Measurements from ENCODE around the gene SFRP4.
"Not testable (repeated sequence)": the region's sequence is repeated elsewhere in the genome, so short reads cannot be mapped to it uniquely, and the experiment has no call there.

The SFRP4 gene

GRCh38 chr7:37916673-37917660 is at the start of gene SFRP4:
Gene SFRP4 (minus strand): TSS chr7:37916817. CDS start chr7:37916537, 280 bp downstream.
- Histone ChIP-seq H3K9me3 (ENCODE audit: control insufficient read depth, insufficient read depth, low read length) (no peaks in the 10 kb centered on the region), H3K4me1 (ENCODE audit: control insufficient read depth, insufficient read depth, low read length) (peaks cover 9% of the 10 kb centered on the region; the same call in 1 of the 2 replicates), H3K27ac (ENCODE audit: low read depth, low read length) (no peak within 1 kb of the TSS), H3K27me3 (ENCODE audit: control insufficient read depth, insufficient read depth, low read length) (peaks cover 65% of the 10 kb centered on the region), H3K9ac (ENCODE audit: low read depth, low read length) (0 out of 2 replicates have a peak within 1 kb of the TSS, but pooled peaks have one; percentile 35), H3K4me3 (ENCODE audit: low read depth, low read length) (peak within 1 kb of the TSS; percentile 73), H3K36me3 (ENCODE audit: control insufficient read depth, insufficient read depth, low read length) (no peaks in the 10 kb centered on the region)

- Histone ChIP-seq H3K27me3 (ENCODE audit: control insufficient read depth, insufficient read depth, low read length) (no peaks in the 10 kb centered on the region), H3K9ac (ENCODE audit: low read depth, low read length) (no peak overlapping the region), H3K36me3 (ENCODE audit: control insufficient read depth, insufficient read depth, low read length) (no peaks in the 10 kb centered on the region), H3K27ac (ENCODE audit: low read depth, low read length) (no peak overlapping the region), H3K4me1 (ENCODE audit: control insufficient read depth, insufficient read depth, low read length) (no peaks in the 10 kb centered on the region), H3K4me3 (ENCODE audit: low read depth, low read length) (no peak overlapping the region), H3K9me3 (ENCODE audit: control insufficient read depth, insufficient read depth, low read length) (no peaks in the 10 kb centered on the region)
Measured at GRCh38 chr7:37964196-37964595, 47.6 kb upstream of the SFRP4 start.

DNA sequence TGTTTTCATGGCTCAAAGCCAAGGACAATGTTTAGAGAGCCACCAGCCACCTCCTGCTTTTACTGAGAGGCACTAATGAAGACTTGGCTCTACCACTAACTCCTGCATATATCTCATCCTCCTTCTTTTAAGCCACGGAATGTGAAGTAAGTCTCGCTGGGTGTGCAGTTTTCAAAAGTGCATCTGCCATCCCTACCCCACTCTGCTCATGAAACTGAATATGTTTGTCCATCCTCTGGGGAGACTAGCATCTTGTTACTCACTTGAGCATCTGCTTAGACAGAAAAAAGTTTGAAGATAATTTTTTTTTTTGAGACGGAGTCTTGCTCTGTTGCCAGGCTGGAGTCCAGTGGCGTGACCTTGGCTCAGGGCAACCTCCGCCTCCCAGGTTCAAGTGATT is 44.6 kb upstream of the SFRP4 start:
- no peak overlapping the region for H3K4me3 ChIP-seq (ENCODE audit: low read depth, low read length)
- no peak overlapping the region for H3K27ac ChIP-seq (ENCODE audit: low read depth, low read length)
- no peaks in the 10 kb centered on the region for H3K36me3 ChIP-seq (ENCODE audit: control insufficient read depth, insufficient read depth, low read length)
- no peaks in the 10 kb centered on the region for H3K9me3 ChIP-seq (ENCODE audit: control insufficient read depth, insufficient read depth, low read length)
- no peak overlapping the region for H3K9ac ChIP-seq (ENCODE audit: low read depth, low read length)
- H3K4me1 ChIP-seq (ENCODE audit: control insufficient read depth, insufficient read depth, low read length), result no peaks in the 10 kb centered on the region
- no peaks in the 10 kb centered on the region for H3K27me3 ChIP-seq (ENCODE audit: control insufficient read depth, insufficient read depth, low read length)

DNA sequence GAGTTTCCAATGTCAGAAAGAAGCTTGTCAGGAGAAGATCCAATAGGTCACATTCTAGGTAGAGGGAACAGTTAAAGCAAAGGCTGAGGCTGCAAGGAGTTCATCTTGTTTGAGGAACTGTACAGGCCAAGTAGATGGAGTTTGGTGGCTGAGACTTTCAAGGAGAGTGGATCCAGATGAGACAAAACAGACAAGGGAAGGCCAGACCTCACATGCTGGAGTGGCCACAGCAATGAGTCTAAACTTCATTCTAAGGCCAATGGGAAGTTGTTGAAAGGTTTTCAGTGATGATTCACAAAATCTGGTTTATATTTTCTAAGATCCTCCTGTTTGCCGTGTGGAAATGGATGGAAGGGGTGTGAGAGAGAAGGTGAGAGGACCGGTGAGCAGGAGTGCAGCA is 43.9 kb upstream of the SFRP4 start:
- no peaks in the 10 kb centered on the region for H3K4me1 ChIP-seq (ENCODE audit: control insufficient read depth, insufficient read depth, low read length)
- no peaks in the 10 kb centered on the region for H3K27me3 ChIP-seq (ENCODE audit: control insufficient read depth, insufficient read depth, low read length)
- no peaks in the 10 kb centered on the region for H3K36me3 ChIP-seq (ENCODE audit: control insufficient read depth, insufficient read depth, low read length)
- no peaks in the 10 kb centered on the region for H3K9me3 ChIP-seq (ENCODE audit: control insufficient read depth, insufficient read depth, low read length)
- no peak overlapping the region for H3K9ac ChIP-seq (ENCODE audit: low read depth, low read length)
- no peak overlapping the region for H3K4me3 ChIP-seq (ENCODE audit: low read depth, low read length)
- H3K27ac ChIP-seq (ENCODE audit: low read depth, low read length), result no peak overlapping the region

DNA sequence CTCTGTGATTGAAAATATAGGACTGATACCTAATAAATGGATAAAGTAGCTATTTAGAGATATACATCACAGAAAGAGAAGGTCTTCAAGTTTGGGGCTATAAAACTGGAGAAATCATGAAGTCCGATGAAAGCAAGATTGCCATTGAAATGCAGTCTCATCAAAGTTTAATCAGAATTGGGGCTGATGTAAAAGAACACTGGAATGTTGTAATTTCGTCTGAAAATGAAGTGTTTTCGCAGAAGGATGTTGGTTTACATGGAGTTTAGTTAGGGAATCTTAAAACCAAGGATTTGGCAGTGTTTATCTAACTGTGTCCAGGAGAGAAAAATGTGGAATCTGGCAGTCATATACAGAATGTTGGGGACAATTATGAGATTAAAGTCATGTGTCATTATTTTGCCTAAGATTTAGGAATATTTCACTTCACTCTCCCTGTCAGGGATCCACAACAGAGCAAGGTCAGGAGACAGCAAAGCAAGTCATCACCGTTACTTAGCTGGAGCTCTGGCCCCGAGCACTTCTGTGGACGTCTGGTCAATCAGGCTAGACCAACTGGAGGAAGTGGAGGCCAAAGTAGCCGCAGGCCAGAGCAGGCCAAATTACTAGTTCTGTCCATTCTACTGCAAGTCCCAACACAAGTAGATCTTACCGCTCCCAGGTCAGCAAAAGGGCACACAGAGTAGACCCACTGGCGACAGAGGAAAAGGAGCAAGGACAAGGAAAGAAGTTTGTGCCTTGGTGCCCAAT is 40.8 kb upstream of the SFRP4 start:
- Histone ChIP-seq H3K9me3 (ENCODE audit: control insufficient read depth, insufficient read depth, low read length) (no peaks in the 10 kb centered on the region), H3K27me3 (ENCODE audit: control insufficient read depth, insufficient read depth, low read length) (no peaks in the 10 kb centered on the region), H3K27ac (ENCODE audit: low read depth, low read length) (no peak overlapping the region), H3K36me3 (ENCODE audit: control insufficient read depth, insufficient read depth, low read length) (no peaks in the 10 kb centered on the region), H3K9ac (ENCODE audit: low read depth, low read length) (no peak overlapping the region), H3K4me1 (ENCODE audit: control insufficient read depth, insufficient read depth, low read length) (no peaks in the 10 kb centered on the region), H3K4me3 (ENCODE audit: low read depth, low read length) (no peak overlapping the region)

DNA sequence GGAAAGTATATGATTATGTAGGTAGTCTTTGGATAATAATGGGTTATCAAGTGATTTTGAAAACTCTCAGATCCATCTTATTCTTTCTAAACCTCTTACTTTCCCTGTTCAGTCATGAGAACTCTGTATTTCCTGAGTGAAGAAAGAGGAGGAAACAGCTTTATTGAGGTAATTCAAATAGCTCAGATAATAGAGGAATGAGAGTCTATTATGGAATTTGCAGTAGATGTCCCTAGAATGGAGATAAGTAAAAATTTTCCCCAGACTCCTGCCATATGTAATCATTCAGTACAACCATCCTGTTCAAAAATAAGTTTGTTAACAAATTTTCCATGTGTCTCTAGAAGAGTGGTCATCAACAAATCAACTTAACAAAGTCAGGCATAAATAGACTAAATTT is 40.2 kb upstream of the SFRP4 start:
- no peak overlapping the region for H3K27ac ChIP-seq (ENCODE audit: low read depth, low read length)
- no peaks in the 10 kb centered on the region for H3K4me1 ChIP-seq (ENCODE audit: control insufficient read depth, insufficient read depth, low read length)
- H3K9me3 ChIP-seq (ENCODE audit: control insufficient read depth, insufficient read depth, low read length), result no peaks in the 10 kb centered on the region
- H3K4me3 ChIP-seq (ENCODE audit: low read depth, low read length), result no peak overlapping the region
- no peaks in the 10 kb centered on the region for H3K27me3 ChIP-seq (ENCODE audit: control insufficient read depth, insufficient read depth, low read length)
- H3K9ac ChIP-seq (ENCODE audit: low read depth, low read length), result no peak overlapping the region
- H3K36me3 ChIP-seq (ENCODE audit: control insufficient read depth, insufficient read depth, low read length), result no peaks in the 10 kb centered on the region

DNA sequence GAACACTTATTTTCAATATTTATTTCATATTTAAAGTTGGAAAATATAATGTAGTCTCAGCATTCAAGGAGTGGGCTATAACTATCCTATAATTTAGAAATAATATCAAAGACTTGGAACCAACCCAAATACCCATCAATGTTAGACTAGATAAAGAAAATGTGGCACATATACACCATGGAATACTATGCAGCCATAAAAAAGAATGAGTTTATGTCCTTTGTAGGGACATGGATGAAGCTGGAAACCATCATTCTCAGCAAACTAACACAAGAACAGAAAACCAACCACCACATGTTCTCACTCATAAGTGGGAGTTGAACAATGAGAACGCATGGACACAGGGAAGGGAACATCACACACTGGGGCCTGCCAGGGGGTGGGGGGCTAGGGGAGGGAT is 37.6 kb upstream of the SFRP4 start:
- H3K9me3 ChIP-seq (ENCODE audit: control insufficient read depth, insufficient read depth, low read length); H3K4me1 ChIP-seq (ENCODE audit: control insufficient read depth, insufficient read depth, low read length); H3K27me3 ChIP-seq (ENCODE audit: control insufficient read depth, insufficient read depth, low read length); H3K36me3 ChIP-seq (ENCODE audit: control insufficient read depth, insufficient read depth, low read length); H3K9ac ChIP-seq (ENCODE audit: low read depth, low read length); H3K4me3 ChIP-seq (ENCODE audit: low read depth, low read length); H3K27ac ChIP-seq (ENCODE audit: low read depth, low read length): not testable (repeated sequence)

DNA sequence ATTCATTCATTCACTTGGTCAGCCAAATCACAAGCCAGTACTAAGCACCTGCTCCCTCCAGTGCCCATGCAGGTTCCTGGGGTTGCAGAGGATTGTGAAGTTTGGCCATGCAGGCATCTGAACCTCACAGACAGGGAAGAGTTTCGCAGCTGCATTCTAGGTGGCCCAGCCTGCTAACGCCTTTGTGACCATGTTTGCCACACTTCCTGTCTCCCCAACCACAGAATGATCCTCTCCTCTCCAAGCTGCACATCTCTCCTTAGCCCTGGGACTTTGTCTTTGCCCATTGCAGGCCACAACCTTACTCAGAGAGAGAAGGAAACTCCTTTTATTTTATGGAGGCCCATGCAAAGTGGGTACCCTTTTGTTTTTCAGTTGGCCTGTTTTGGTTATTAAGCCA is 35.6 kb upstream of the SFRP4 start:
- Histone ChIP-seq H3K9me3 (ENCODE audit: control insufficient read depth, insufficient read depth, low read length) (no peaks in the 10 kb centered on the region), H3K27ac (ENCODE audit: low read depth, low read length) (no peak overlapping the region), H3K36me3 (ENCODE audit: control insufficient read depth, insufficient read depth, low read length) (no peaks in the 10 kb centered on the region), H3K27me3 (ENCODE audit: control insufficient read depth, insufficient read depth, low read length) (no peaks in the 10 kb centered on the region), H3K9ac (ENCODE audit: low read depth, low read length) (no peak overlapping the region), H3K4me1 (ENCODE audit: control insufficient read depth, insufficient read depth, low read length) (no peaks in the 10 kb centered on the region), H3K4me3 (ENCODE audit: low read depth, low read length) (no peak overlapping the region)

- no peak overlapping the region for H3K4me3 ChIP-seq (ENCODE audit: low read depth, low read length)
- no peaks in the 10 kb centered on the region for H3K27me3 ChIP-seq (ENCODE audit: control insufficient read depth, insufficient read depth, low read length)
- H3K4me1 ChIP-seq (ENCODE audit: control insufficient read depth, insufficient read depth, low read length), result peaks cover 3% of the 10 kb centered on the region; the same call in 1 of the 2 replicates
- no peaks in the 10 kb centered on the region for H3K36me3 ChIP-seq (ENCODE audit: control insufficient read depth, insufficient read depth, low read length)
- no peaks in the 10 kb centered on the region for H3K9me3 ChIP-seq (ENCODE audit: control insufficient read depth, insufficient read depth, low read length)
- H3K27ac ChIP-seq (ENCODE audit: low read depth, low read length), result no peak overlapping the region
- H3K9ac ChIP-seq (ENCODE audit: low read depth, low read length), result no peak overlapping the region
Measured at GRCh38 chr7:37947941-37948210, 31.3 kb upstream of the SFRP4 start.

GRCh38 chr7:37947138-37947940 is 30.7 kb upstream of the SFRP4 start:
- Histone ChIP-seq H3K36me3 (ENCODE audit: control insufficient read depth, insufficient read depth, low read length) (no peaks in the 10 kb centered on the region), H3K9ac (ENCODE audit: low read depth, low read length) (no peak overlapping the region), H3K27ac (ENCODE audit: low read depth, low read length) (no peak overlapping the region)

More at GRCh38 chr7:37947138-37947940, 30.7 kb upstream of the SFRP4 start:
- H3K4me3 ChIP-seq (ENCODE audit: low read depth, low read length), result no peak overlapping the region
- H3K4me1 ChIP-seq (ENCODE audit: control insufficient read depth, insufficient read depth, low read length), result peaks cover 6% of the 10 kb centered on the region
- H3K9me3 ChIP-seq (ENCODE audit: control insufficient read depth, insufficient read depth, low read length), result no peaks in the 10 kb centered on the region
- no peaks in the 10 kb centered on the region for H3K27me3 ChIP-seq (ENCODE audit: control insufficient read depth, insufficient read depth, low read length)
